Panc1 (cell line): ENCODE measurements around the gene PTTG1IP. TPM values are rescaled to one million over a fixed set of nuclear protein-coding genes. Genes with fewer than 3 reads are reported as not detected.

Experiments used
- ATAC-seq: fragments of 200-7000 bp; cut with Tn5 transposase; 2 replicates; pipeline ENCODE4 v1.9.1; 2020; ENCODE audit warnings: mild to moderate bottlenecking, moderate library complexity
- BruUV-seq: library from RNA; stranded (reverse); fragments of 400-500 nt; replicated peaks from 2 replicates; lab custom pipeline; 2021; lab: Mats Ljungman, UMichigan
- CTCF ChIA-PET: fragments of 300-600 bp; sonication (Branson Sonifier 250); formaldehyde crosslinking; loops from one replicate; lab custom pipeline; 2022; ENCODE audit warnings: antibody characterized with exemption; lab: Charles Lee
- POLR2A ChIA-PET: fragments of 300-600 bp; sonication (Branson Sonifier 250); formaldehyde crosslinking; loops from one replicate; lab custom pipeline; 2022; ENCODE audit warnings: antibody characterized with exemption; lab: Charles Lee
- DNase-seq: peaks from one replicate; pipeline ENCODE4 v3.0.0-alpha.2; 2010; ENCODE audit warnings: low read depth, low spot score
- H3K27ac ChIP-seq: 2 replicates; pipeline ENCODE4 v1.5.1; 2011; ENCODE audit warnings: mild to moderate bottlenecking, low read length, inconsistent platforms
- H3K27me3 ChIP-seq: fragments of 200-500 bp; sonication (Bioruptor generic); 2 replicates; pipeline ENCODE4 v1.6.0; 2014; ENCODE audit warnings: low read length, inconsistent platforms; ENCODE audit not compliant: control insufficient read depth, insufficient read depth
- H3K36me3 ChIP-seq: fragments of 200-500 bp; sonication (Bioruptor generic); 2 replicates; pipeline ENCODE4 v1.5.1; 2014; ENCODE audit warnings: inconsistent platforms, mild to moderate bottlenecking, low read length, moderate library complexity; ENCODE audit not compliant: control insufficient read depth, insufficient read depth
- H3K4me1 ChIP-seq: 2 replicates; pipeline ENCODE4 v1.5.1; 2011; ENCODE audit warnings: inconsistent platforms, mild to moderate bottlenecking, low read length, moderate library complexity; ENCODE audit not compliant: control insufficient read depth, insufficient read depth
- H3K4me3 ChIP-seq, 2 experiments: 2 replicates each; pipeline ENCODE4 v1.5.1; 2011 to 2012; ENCODE audit warnings: low read depth in 2 of 2, low read length in 2 of 2, mild to moderate bottlenecking in 2 of 2, inconsistent platforms in 1 of 2, moderate library complexity in 1 of 2
- H3K9me3 ChIP-seq: fragments of 200-500 bp; sonication (Bioruptor generic); 2 replicates; pipeline ENCODE4 v1.5.1; 2014; ENCODE audit warnings: low read depth, mild to moderate bottlenecking, inconsistent platforms, low read length, moderate library complexity; ENCODE audit not compliant: control insufficient read depth, insufficient read depth
- POLR2AphosphoS5 ChIP-seq: IDR thresholded peaks from 2 replicates; pipeline ENCODE4 v1.6.1; 2012; ENCODE audit warnings: mild to moderate bottlenecking, low read depth, low read length, moderate library complexity
- SIN3A ChIP-seq: IDR thresholded peaks from 2 replicates; pipeline ENCODE4 v1.6.1; 2012; ENCODE audit warnings: low read depth, mild to moderate bottlenecking, low read length, moderate library complexity, borderline replicate concordance; ENCODE audit not compliant: insufficient read depth
- TCF7L2 ChIP-seq: IDR thresholded peaks from 2 replicates; pipeline ENCODE4 v1.6.1; 2011; ENCODE audit warnings: mild to moderate bottlenecking, low read depth, low read length, inconsistent platforms
- in situ Hi-C: cut with HindIII; loops from 2 replicates; pipeline ENCODE4 v1.10.0; 2016; ENCODE audit warnings: low sequenced_read_pairs, low pct_unique_long_range_greater_than_20kb
- intact Hi-C: fragments of 100-400 bp; cut with micrococcal nuclease; formaldehyde crosslinking; loops from one replicate; pipeline ENCODE4 v1.10.0; 2022; ENCODE audit not compliant: unreplicated experiment
- total RNA-seq: library from RNA; stranded (reverse); gene quantifications from one replicate; pipeline ENCODE4 v1.2.1, GENCODE V29; 2021; ENCODE audit not compliant: unreplicated experiment
- TF ChIP-seq, protein P1 (sequence below), 2 experiments: IDR thresholded peaks; 2 replicates each; pipeline ENCODE4 v1.6.1; 2011 to 2012; ENCODE audit warnings: low read depth in 2 of 2, control low read depth in 1 of 2, low read length in 1 of 2, mild to moderate bottlenecking in 1 of 2, moderate library complexity in 1 of 2; ENCODE audit not compliant: insufficient read depth in 1 of 2
- TF ChIP-seq, protein P2 (sequence below): fragments of 450-650 bp; IDR thresholded peaks from 2 replicates; pipeline ENCODE4 v1.5.1; 2017; ENCODE audit warnings: mild to moderate bottlenecking

PTTG1IP gene
- total RNA-seq, 1 experiment from 2014 or later: 226 TPM

DNA sequence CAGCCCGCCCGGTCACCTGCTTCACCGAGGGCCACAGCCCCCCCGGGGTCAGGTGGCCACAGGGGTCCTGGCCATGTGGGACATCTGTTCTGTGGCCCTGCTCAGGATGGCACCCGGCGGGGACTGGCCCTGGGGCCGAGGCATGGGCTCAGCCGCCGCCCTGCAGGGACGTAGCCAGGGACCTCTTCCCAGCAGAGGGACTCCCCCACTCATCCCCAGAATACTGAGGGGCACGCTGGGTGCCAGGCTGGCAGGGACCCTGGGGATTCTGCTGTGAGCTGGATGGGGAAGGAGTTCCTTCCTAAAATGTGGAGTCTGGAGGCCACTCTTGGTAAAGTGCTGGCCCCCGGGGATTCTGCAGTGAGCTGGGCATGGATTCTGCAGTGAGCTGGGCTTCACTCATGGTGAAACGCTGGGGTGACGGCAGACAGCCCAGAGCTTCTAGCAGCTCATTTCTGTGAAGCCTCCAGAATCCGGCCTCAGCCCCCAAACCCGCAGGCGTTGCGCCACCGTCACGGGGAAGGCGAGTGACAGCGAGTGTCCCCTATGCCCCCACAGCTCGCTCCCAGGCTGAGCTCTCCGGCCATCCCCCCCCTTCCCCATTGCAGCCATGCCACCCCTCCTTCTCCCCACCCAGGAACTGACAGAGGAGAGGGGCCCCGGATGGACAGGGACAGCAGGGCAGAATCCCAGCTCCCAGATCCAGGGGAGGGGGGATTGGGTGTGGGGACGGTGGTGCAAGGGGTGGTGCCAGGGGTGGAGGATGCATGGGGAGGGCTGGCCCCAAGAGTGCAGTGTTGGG, 45.8 kb upstream of the PTTG1IP start:
- DNase-seq: no peak
- CTCF ChIA-PET: interaction anchor here (0.7 kb wide), 1 partner anchor 12 kb away, joined by 3 read pairs; no protein-coding TSS in a partner anchor
- no TSS peak for BruUV-seq
- POLR2A ChIA-PET: no interaction called here
- Histone ChIP-seq H3K4me3 (no peak overlapping the region), H3K4me1 (peaks cover 11% of the 10 kb centered on the region), H3K36me3 (no peaks in the 10 kb centered on the region), H3K27ac (no peak overlapping the region), H3K9me3 (no peaks in the 10 kb centered on the region), H3K27me3 (no peaks in the 10 kb centered on the region)
- in situ Hi-C loops (no loop called here), intact Hi-C loops (no loop called here)
- ATAC-seq: no peak
- TF ChIP-seq, protein P1, sequence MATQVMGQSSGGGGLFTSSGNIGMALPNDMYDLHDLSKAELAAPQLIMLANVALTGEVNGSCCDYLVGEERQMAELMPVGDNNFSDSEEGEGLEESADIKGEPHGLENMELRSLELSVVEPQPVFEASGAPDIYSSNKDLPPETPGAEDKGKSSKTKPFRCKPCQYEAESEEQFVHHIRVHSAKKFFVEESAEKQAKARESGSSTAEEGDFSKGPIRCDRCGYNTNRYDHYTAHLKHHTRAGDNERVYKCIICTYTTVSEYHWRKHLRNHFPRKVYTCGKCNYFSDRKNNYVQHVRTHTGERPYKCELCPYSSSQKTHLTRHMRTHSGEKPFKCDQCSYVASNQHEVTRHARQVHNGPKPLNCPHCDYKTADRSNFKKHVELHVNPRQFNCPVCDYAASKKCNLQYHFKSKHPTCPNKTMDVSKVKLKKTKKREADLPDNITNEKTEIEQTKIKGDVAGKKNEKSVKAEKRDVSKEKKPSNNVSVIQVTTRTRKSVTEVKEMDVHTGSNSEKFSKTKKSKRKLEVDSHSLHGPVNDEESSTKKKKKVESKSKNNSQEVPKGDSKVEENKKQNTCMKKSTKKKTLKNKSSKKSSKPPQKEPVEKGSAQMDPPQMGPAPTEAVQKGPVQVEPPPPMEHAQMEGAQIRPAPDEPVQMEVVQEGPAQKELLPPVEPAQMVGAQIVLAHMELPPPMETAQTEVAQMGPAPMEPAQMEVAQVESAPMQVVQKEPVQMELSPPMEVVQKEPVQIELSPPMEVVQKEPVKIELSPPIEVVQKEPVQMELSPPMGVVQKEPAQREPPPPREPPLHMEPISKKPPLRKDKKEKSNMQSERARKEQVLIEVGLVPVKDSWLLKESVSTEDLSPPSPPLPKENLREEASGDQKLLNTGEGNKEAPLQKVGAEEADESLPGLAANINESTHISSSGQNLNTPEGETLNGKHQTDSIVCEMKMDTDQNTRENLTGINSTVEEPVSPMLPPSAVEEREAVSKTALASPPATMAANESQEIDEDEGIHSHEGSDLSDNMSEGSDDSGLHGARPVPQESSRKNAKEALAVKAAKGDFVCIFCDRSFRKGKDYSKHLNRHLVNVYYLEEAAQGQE (IDR thresholded peaks at IDR 0.05; ENCODE audit: insufficient read depth in 1 of 2, low read depth in 2 of 2, low read length in 1 of 2): no peak
- TF ChIP-seq, protein P2, sequence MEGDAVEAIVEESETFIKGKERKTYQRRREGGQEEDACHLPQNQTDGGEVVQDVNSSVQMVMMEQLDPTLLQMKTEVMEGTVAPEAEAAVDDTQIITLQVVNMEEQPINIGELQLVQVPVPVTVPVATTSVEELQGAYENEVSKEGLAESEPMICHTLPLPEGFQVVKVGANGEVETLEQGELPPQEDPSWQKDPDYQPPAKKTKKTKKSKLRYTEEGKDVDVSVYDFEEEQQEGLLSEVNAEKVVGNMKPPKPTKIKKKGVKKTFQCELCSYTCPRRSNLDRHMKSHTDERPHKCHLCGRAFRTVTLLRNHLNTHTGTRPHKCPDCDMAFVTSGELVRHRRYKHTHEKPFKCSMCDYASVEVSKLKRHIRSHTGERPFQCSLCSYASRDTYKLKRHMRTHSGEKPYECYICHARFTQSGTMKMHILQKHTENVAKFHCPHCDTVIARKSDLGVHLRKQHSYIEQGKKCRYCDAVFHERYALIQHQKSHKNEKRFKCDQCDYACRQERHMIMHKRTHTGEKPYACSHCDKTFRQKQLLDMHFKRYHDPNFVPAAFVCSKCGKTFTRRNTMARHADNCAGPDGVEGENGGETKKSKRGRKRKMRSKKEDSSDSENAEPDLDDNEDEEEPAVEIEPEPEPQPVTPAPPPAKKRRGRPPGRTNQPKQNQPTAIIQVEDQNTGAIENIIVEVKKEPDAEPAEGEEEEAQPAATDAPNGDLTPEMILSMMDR: no peak

DNA sequence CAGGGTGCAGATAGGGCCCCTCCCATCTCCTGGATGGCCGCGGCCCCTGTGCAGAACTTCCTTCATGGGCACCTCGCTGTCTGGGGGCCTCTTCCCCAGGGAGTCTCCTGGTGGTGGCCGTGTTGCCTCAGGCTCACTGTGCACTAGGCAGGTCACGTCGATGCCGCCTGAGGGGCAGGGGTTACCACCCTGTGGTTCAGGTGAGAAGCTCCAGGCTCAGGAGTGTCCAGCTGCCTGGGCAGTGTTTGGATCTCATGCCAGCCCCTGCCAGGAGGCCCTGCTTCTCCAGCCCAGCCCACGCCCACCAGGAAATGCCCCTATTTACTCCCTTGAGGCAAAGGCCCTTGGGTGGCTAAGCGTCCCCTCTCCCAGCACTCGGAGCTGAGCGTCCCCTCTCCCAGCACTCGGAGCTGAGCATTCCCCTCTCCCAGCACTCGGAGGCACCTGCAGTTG, 45.1 kb upstream of the PTTG1IP start:
- CTCF ChIA-PET: no interaction called here
- TF ChIP-seq POLR2AphosphoS5 (no peak), TCF7L2 (no peak), SIN3A (no peak)
- TF ChIP-seq, protein P1 (IDR thresholded peaks at IDR 0.05; ENCODE audit: insufficient read depth in 1 of 2, low read depth in 2 of 2, low read length in 1 of 2): no peak
- TF ChIP-seq, protein P2: no peak
- in situ Hi-C loops: no loop called here
- no peak overlapping the region for H3K27ac ChIP-seq
- no peaks in the 10 kb centered on the region for H3K9me3 ChIP-seq
- H3K4me3 ChIP-seq: no peak overlapping the region
- POLR2A ChIA-PET: no interaction called here
- H3K27me3 ChIP-seq: no peaks in the 10 kb centered on the region
- ATAC-seq: no peak
- intact Hi-C loops: no loop called here
- no peak for DNase-seq
- BruUV-seq: no TSS peak
- H3K4me1 ChIP-seq: peaks cover 18% of the 10 kb centered on the region
- H3K36me3 ChIP-seq: no peaks in the 10 kb centered on the region
